ENCODE results near the gene PLIN4. TPM values are rescaled to one million over a fixed set of nuclear protein-coding genes. Genes with fewer than 3 reads are reported as not detected.

Gene PLIN4
- total and polyA plus RNA-seq, 9 of the 15 experiments (the other 6 are each of a cell fraction or from before 2014, with no cell fraction given), result 0.04 to 0.16 (median 0.07) TPM; not detected in 3

DNA sequence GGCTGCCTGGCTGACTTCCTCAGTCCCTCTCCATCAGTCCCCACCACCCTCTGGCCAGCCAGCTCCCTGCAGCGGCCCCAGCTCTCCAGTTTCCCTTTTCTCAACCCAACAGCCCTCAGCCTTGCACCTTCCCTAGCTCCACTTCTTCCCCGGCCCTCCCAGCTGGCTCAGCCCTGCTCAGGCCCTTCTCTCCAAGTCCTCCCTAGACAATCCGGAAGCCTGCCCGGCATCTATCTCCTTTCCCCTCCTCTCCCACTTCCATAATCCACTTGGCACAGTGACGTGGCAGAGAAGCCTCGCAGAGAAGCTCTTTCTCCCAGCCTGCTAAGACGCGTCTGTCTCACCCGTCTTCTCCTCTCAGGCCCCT is 61.8 kb downstream of the PLIN4 start (continued):
- TF ChIP-seq, protein P1, sequence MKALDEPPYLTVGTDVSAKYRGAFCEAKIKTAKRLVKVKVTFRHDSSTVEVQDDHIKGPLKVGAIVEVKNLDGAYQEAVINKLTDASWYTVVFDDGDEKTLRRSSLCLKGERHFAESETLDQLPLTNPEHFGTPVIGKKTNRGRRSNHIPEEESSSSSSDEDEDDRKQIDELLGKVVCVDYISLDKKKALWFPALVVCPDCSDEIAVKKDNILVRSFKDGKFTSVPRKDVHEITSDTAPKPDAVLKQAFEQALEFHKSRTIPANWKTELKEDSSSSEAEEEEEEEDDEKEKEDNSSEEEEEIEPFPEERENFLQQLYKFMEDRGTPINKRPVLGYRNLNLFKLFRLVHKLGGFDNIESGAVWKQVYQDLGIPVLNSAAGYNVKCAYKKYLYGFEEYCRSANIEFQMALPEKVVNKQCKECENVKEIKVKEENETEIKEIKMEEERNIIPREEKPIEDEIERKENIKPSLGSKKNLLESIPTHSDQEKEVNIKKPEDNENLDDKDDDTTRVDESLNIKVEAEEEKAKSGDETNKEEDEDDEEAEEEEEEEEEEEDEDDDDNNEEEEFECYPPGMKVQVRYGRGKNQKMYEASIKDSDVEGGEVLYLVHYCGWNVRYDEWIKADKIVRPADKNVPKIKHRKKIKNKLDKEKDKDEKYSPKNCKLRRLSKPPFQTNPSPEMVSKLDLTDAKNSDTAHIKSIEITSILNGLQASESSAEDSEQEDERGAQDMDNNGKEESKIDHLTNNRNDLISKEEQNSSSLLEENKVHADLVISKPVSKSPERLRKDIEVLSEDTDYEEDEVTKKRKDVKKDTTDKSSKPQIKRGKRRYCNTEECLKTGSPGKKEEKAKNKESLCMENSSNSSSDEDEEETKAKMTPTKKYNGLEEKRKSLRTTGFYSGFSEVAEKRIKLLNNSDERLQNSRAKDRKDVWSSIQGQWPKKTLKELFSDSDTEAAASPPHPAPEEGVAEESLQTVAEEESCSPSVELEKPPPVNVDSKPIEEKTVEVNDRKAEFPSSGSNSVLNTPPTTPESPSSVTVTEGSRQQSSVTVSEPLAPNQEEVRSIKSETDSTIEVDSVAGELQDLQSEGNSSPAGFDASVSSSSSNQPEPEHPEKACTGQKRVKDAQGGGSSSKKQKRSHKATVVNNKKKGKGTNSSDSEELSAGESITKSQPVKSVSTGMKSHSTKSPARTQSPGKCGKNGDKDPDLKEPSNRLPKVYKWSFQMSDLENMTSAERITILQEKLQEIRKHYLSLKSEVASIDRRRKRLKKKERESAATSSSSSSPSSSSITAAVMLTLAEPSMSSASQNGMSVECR (CRISPR knock-in tag; IDR thresholded peaks at IDR 0.05), result peak; percentile 70; the same call in 1 of the 2 replicates
- TF ChIP-seq, protein P2, sequence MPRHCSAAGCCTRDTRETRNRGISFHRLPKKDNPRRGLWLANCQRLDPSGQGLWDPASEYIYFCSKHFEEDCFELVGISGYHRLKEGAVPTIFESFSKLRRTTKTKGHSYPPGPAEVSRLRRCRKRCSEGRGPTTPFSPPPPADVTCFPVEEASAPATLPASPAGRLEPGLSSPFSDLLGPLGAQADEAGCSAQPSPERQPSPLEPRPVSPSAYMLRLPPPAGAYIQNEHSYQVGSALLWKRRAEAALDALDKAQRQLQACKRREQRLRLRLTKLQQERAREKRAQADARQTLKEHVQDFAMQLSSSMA (CRISPR knock-in tag; IDR thresholded peaks at IDR 0.05), result no peak
- TF ChIP-seq SPI1 (IDR thresholded peaks at IDR 0.05; ENCODE audit: borderline replicate concordance, low read depth, low read length), result 0 out of 2 replicates have a peak, but pooled peaks have one; percentile 0
- TF ChIP-seq, protein P3, sequence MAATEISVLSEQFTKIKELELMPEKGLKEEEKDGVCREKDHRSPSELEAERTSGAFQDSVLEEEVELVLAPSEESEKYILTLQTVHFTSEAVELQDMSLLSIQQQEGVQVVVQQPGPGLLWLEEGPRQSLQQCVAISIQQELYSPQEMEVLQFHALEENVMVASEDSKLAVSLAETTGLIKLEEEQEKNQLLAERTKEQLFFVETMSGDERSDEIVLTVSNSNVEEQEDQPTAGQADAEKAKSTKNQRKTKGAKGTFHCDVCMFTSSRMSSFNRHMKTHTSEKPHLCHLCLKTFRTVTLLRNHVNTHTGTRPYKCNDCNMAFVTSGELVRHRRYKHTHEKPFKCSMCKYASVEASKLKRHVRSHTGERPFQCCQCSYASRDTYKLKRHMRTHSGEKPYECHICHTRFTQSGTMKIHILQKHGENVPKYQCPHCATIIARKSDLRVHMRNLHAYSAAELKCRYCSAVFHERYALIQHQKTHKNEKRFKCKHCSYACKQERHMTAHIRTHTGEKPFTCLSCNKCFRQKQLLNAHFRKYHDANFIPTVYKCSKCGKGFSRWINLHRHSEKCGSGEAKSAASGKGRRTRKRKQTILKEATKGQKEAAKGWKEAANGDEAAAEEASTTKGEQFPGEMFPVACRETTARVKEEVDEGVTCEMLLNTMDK (IDR thresholded peaks at IDR 0.05; ENCODE audit: borderline replicate concordance, insufficient read depth, low read depth, low read length, poor library complexity, severe bottlenecking), result no peak
- TF ChIP-seq ZNF134 (CRISPR knock-in tag; conservative IDR thresholded peaks at IDR 0.05), result no peak
- TF ChIP-seq HSF4 (CRISPR knock-in tag; IDR thresholded peaks at IDR 0.05; ENCODE audit: borderline replicate concordance), result no peak

All from K562 (cell line).